GM10266 (cell line): ENCODE data around the gene RAB37.

Experiments
- DNase-seq: peaks from one replicate; pipeline ENCODE4 v3.0.0; 2012; ENCODE audit errors: extremely low spot score
- CTCF ChIP-seq: IDR thresholded peaks from 2 replicates; pipeline ENCODE4 v1.5.1; 2012; ENCODE audit warnings: mild to moderate bottlenecking, low read depth; ENCODE audit not compliant: control insufficient read depth, insufficient read depth; ENCODE audit errors: missing control alignments

Gene RAB37

GRCh38 chr17:74712756-74713155, 24.3 kb upstream of the RAB37 start, which contains the start of gene CD300LF:
Gene CD300LF (minus strand): TSS chr17:74712923. CDS start chr17:74712866, 57 bp downstream.
- TF ChIP-seq CTCF, result no peak
- no peak for DNase-seq

- no peak for TF ChIP-seq CTCF
- no peak for DNase-seq
These were observed 23.8 kb upstream of the RAB37 start for GRCh38 chr17:74713171-74713755.

GRCh38 chr17:74715144-74715543, 21.9 kb upstream of the RAB37 start:
- no peak for DNase-seq

GRCh38 chr17:74720506-74720905, 16.6 kb upstream of the RAB37 start:
- DNase-seq, result no peak
- TF ChIP-seq CTCF, result no peak

More at GRCh38 chr17:74715144-74715543, 21.9 kb upstream of the RAB37 start:
- no peak for TF ChIP-seq CTCF

GRCh38 chr17:74722782-74723181, 14.3 kb upstream of the RAB37 start:
- no peak for DNase-seq
- no peak for TF ChIP-seq CTCF

- no peak for TF ChIP-seq CTCF
- no peak for DNase-seq
These were observed 13.2 kb upstream of the RAB37 start for GRCh38 chr17:74723891-74724290.

GRCh38 chr17:74725111-74725510, 11.9 kb upstream of the RAB37 start:
- no peak for DNase-seq
- TF ChIP-seq CTCF, result no peak
